IPS-NIHi11 (cell line): ENCODE results near the gene ERC2.

ENCODE experiments used
- DNase-seq: peaks from one replicate; pipeline ENCODE4 v3.0.0; 2012; ENCODE audit warnings: mixed read lengths, low spot score

ERC2 gene

GRCh38 chr3:55795296-55795695 lies 673.0 kb downstream of the ERC2 start:
- no peak for DNase-seq

GRCh38 chr3:55792742-55793141 lies 675.5 kb downstream of the ERC2 start:
- DNase-seq, result no peak

- DNase-seq, result no peak
These were observed 676.3 kb downstream of the ERC2 start for GRCh38 chr3:55792009-55792408.

- DNase-seq, result no peak
These were observed 677.5 kb downstream of the ERC2 start for GRCh38 chr3:55790596-55791350.

- no peak for DNase-seq
These were observed 678.8 kb downstream of the ERC2 start for GRCh38 chr3:55789516-55789915.

- DNase-seq, result no peak
These were observed 685.5 kb downstream of the ERC2 start for GRCh38 chr3:55782807-55783206.

GRCh38 chr3:55782351-55782750 lies 685.9 kb downstream of the ERC2 start:
- DNase-seq, result no peak

- DNase-seq, result no peak
These were observed 687.4 kb downstream of the ERC2 start for GRCh38 chr3:55780913-55781312.

- DNase-seq, result no peak
These were observed 688.7 kb downstream of the ERC2 start for GRCh38 chr3:55779543-55779942.

- no peak for DNase-seq
These were observed 692.7 kb downstream of the ERC2 start for GRCh38 chr3:55775366-55776154.

- DNase-seq, result no peak
These were observed 693.4 kb downstream of the ERC2 start for GRCh38 chr3:55774856-55775255.

GRCh38 chr3:55771503-55771902 lies 696.8 kb downstream of the ERC2 start:
- DNase-seq, result no peak

GRCh38 chr3:55770077-55770476 lies 698.2 kb downstream of the ERC2 start:
- no peak for DNase-seq

GRCh38 chr3:55766753-55767152 lies 701.5 kb downstream of the ERC2 start:
- DNase-seq, result no peak

GRCh38 chr3:55765906-55766701 lies 702.2 kb downstream of the ERC2 start:
- no peak for DNase-seq

- DNase-seq, result no peak
These were observed 702.9 kb downstream of the ERC2 start for GRCh38 chr3:55765398-55765797.

GRCh38 chr3:55756976-55757375 lies 711.3 kb downstream of the ERC2 start:
- DNase-seq, result no peak

GRCh38 chr3:55755516-55756205 lies 712.6 kb downstream of the ERC2 start:
- DNase-seq, result no peak

- DNase-seq, result no peak
These were observed 715.4 kb downstream of the ERC2 start for GRCh38 chr3:55752911-55753310.

- DNase-seq, result no peak
These were observed 716.5 kb downstream of the ERC2 start for GRCh38 chr3:55751730-55752129.

GRCh38 chr3:55750525-55750924 lies 717.7 kb downstream of the ERC2 start:
- no peak for DNase-seq

- no peak for DNase-seq
These were observed 719.2 kb downstream of the ERC2 start for GRCh38 chr3:55749036-55749435.
